OCI-LY7 (cell line): Measurements from ENCODE around the gene BTBD9. TPM values are rescaled to one million over a fixed set of nuclear protein-coding genes. Genes with fewer than 3 reads are reported as not detected.

Source experiments
- BruUV-seq: library from RNA; stranded (reverse); fragments of 400-500 nt; replicated peaks from 2 replicates; lab custom pipeline; 2021; lab: Mats Ljungman, UMichigan
- CTCF ChIA-PET: fragments of 300-600 bp; sonication (Branson Sonifier 250); formaldehyde crosslinking; loops from one replicate; lab custom pipeline; 2022; ENCODE audit warnings: antibody characterized with exemption; ENCODE audit not compliant: unreplicated experiment; lab: Charles Lee
- POLR2A ChIA-PET: fragments of 300-600 bp; sonication (Branson Sonifier 250); formaldehyde crosslinking; loops from one replicate; lab custom pipeline; 2022; ENCODE audit warnings: antibody characterized with exemption; lab: Charles Lee
- DNase-seq: peaks from one replicate; pipeline ENCODE4 v3.0.0-alpha.2; 2015; ENCODE audit warnings: low spot score
- H2AFZ ChIP-seq: fragments of 200-600 bp; sonication (generic), shearing (Covaris generic); 2 replicates; pipeline ENCODE4 v1.6.1; 2014; ENCODE audit warnings: mild to moderate bottlenecking, antibody characterized with exemption, low read length, moderate library complexity
- H3K27ac ChIP-seq: fragments of 200-600 bp; sonication (generic); 2 replicates; pipeline ENCODE4 v1.5.1; 2014; ENCODE audit warnings: mixed run types, low read depth, mild to moderate bottlenecking, moderate library complexity, low read length, inconsistent platforms; ENCODE audit not compliant: poor library complexity, severe bottlenecking
- H3K36me3 ChIP-seq: fragments of 200-600 bp; sonication (generic); 2 replicates; pipeline ENCODE4 v1.6.1; 2014; ENCODE audit warnings: mild to moderate bottlenecking, antibody characterized with exemption, low read length, moderate library complexity, mixed read lengths; ENCODE audit not compliant: insufficient read depth
- H3K4me1 ChIP-seq: fragments of 200-600 bp; sonication (generic); 2 replicates; pipeline ENCODE4 v1.5.1; 2014; ENCODE audit warnings: mild to moderate bottlenecking, low read length; ENCODE audit not compliant: insufficient read depth, poor library complexity, severe bottlenecking
- H3K4me2 ChIP-seq: fragments of 200-600 bp; sonication (generic); 2 replicates; pipeline ENCODE4 v1.6.1; 2014; ENCODE audit warnings: mild to moderate bottlenecking, low read length
- H3K4me3 ChIP-seq: fragments of 200-600 bp; sonication (generic); 2 replicates; pipeline ENCODE4 v1.5.1; 2014; ENCODE audit warnings: mild to moderate bottlenecking, low read depth, low read length; ENCODE audit not compliant: poor library complexity, severe bottlenecking
- H3K79me2 ChIP-seq: fragments of 200-600 bp; sonication (generic); 2 replicates; pipeline ENCODE4 v1.6.1; 2016; ENCODE audit warnings: low read depth, mild to moderate bottlenecking, low read length, moderate library complexity, mixed read lengths; ENCODE audit not compliant: insufficient read depth
- H3K9me2 ChIP-seq: fragments of 200-600 bp; sonication (generic); 2 replicates; pipeline ENCODE4 v1.6.1; 2016; ENCODE audit warnings: mild to moderate bottlenecking, low read length, mixed read lengths; ENCODE audit not compliant: insufficient read depth
- H3K9me3 ChIP-seq: fragments of 200-600 bp; sonication (generic); 2 replicates; pipeline ENCODE4 v1.6.1; 2014; ENCODE audit warnings: mild to moderate bottlenecking, mixed run types, low read length, mixed read lengths
- H4K20me1 ChIP-seq: fragments of 200-600 bp; sonication (generic); 2 replicates; pipeline ENCODE4 v1.6.1; 2014; ENCODE audit warnings: mild to moderate bottlenecking, antibody characterized with exemption, low read length, moderate library complexity, mixed read lengths; ENCODE audit not compliant: insufficient read depth
- EZH2phosphoT487 ChIP-seq: fragments of 200-600 bp; sonication (generic); IDR thresholded peaks from 2 replicates; pipeline ENCODE4 v1.6.1; 2018; ENCODE audit warnings: low read depth, borderline replicate concordance, mild to moderate bottlenecking, mixed run types, antibody characterized with exemption, low read length, moderate library complexity, mixed read lengths
- intact Hi-C: fragments of 100-400 bp; cut with micrococcal nuclease; formaldehyde crosslinking; loops from one replicate; pipeline ENCODE4 v1.10.0; 2022; ENCODE audit not compliant: unreplicated experiment
- total RNA-seq, 2 experiments: library from RNA; depleted of rRNA in 1 of 2; stranded (reverse); fragments of >200 nt in 1 of 2; shearing (Covaris generic) in 1 of 2; gene quantifications; 2 replicates each; pipeline ENCODE4 v1.2.3, GENCODE V29; 2014 to 2022
- TF ChIP-seq, protein P1 (sequence below): fragments of 200-600 bp; sonication (generic); conservative IDR thresholded peaks from 2 replicates; pipeline ENCODE4 v1.5.1; 2014; ENCODE audit warnings: mild to moderate bottlenecking, antibody characterized with exemption, low read length, moderate library complexity, mixed read lengths

The BTBD9 gene
- total RNA-seq, 2 experiments from 2014 or later = 5.9 to 7.3 TPM

DNA sequence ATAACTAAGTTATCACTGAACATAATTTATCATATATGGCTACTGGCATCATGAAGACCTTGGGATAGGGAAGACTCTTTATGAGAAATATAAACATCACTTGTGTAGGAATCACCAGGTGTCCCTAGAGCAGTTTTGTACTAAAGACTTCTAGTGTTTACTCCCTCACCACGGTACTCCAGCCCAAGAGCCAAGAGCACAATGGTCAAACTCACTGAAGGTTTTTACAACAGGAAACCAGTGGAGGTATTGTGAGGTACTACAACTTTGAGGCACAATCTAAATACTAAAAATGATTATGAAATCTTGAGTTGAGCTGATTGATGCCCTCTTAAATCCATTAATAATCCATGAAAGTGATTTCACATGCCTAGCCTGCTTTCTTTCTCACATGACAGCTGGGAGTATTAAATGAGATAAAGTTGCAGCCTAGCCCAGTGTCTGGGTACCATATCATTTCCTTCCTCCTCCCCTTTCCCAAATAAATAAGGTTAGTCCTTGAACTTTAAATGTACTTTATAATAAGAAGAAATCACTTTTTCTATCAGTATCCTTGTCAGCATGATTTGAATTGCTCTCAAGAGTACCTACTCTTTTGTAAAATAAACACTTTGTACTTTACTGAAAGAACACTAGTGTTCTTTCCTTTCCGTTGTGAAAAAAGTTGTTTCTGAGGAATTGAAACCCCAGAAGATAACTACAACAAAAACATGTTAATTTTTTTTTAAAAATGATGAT lies 36.7 kb upstream of the BTBD9 start:
- H2AFZ ChIP-seq = no peak overlapping the region
- ChIA-PET POLR2A (no interaction called here), CTCF (no interaction called here)
- H3K36me3 ChIP-seq = peaks cover 66% of the 10 kb centered on the region
- intact Hi-C loops = no loop called here
- H3K4me3 ChIP-seq = no peak overlapping the region
- H3K4me2 ChIP-seq = no peak overlapping the region
- H3K9me2 ChIP-seq = no peaks in the 10 kb centered on the region
- peaks cover 6% of the 10 kb centered on the region for H3K4me1 ChIP-seq
- TF ChIP-seq, protein P1, sequence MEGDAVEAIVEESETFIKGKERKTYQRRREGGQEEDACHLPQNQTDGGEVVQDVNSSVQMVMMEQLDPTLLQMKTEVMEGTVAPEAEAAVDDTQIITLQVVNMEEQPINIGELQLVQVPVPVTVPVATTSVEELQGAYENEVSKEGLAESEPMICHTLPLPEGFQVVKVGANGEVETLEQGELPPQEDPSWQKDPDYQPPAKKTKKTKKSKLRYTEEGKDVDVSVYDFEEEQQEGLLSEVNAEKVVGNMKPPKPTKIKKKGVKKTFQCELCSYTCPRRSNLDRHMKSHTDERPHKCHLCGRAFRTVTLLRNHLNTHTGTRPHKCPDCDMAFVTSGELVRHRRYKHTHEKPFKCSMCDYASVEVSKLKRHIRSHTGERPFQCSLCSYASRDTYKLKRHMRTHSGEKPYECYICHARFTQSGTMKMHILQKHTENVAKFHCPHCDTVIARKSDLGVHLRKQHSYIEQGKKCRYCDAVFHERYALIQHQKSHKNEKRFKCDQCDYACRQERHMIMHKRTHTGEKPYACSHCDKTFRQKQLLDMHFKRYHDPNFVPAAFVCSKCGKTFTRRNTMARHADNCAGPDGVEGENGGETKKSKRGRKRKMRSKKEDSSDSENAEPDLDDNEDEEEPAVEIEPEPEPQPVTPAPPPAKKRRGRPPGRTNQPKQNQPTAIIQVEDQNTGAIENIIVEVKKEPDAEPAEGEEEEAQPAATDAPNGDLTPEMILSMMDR = no peak
- no peak for TF ChIP-seq EZH2phosphoT487
- H3K79me2 ChIP-seq = no peaks in the 10 kb centered on the region
- no peak for DNase-seq
- H3K9me3 ChIP-seq = no peaks in the 10 kb centered on the region
- no peak overlapping the region for H3K27ac ChIP-seq
- H4K20me1 ChIP-seq = no peaks in the 10 kb centered on the region
- BruUV-seq = TSS peak; percentile 80

DNA sequence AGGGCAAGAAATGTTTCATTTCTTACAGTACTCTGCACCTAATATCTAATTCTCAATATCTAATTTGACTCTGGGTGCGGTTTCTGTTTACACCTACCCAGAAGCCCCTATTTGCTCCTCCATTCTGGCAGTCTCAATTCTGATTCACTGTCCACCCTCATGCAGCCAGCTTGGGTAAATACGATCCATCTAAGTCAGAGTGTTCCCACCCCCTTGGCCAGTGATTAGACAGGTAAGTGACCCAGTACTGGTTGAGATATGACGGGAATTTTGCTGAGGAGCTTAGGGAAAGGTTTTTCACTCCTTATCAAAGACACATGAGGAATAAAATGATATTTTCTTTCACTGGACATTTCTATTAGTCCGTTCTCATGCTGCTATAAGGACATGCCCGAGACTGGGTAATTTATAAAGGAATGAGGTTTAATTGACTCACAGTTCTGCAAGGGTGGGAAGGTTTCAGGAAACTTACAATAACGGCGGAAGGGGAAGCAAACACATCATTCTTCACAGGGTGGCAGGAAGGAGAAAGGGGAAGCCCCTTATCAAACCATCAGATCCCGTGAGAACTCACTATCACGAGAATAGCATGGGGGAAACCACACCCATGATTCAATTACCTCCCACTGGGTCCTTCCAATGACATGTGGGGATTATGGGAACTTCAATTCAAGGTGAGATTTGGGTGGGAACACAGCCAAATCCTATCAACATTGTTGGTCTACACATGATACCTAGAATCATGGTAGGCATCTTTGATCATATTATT lies 33.9 kb upstream of the BTBD9 start:
- Histone ChIP-seq H3K27ac (no peak overlapping the region), H3K9me3 (no peaks in the 10 kb centered on the region), H4K20me1 (no peaks in the 10 kb centered on the region), H3K4me3 (no peak overlapping the region), H3K4me1 (peaks cover 6% of the 10 kb centered on the region), H2AFZ (no peak overlapping the region), H3K79me2 (no peaks in the 10 kb centered on the region), H3K9me2 (no peaks in the 10 kb centered on the region), H3K36me3 (peaks cover 43% of the 10 kb centered on the region), H3K4me2 (no peak overlapping the region)
- TF ChIP-seq, protein P1 = no peak
- no peak for TF ChIP-seq EZH2phosphoT487
- POLR2A ChIA-PET = no interaction called here
- CTCF ChIA-PET = no interaction called here
- DNase-seq = no peak
- intact Hi-C loops = loop anchor here (2.0 kb wide), 1 partner anchor 183 kb away; no protein-coding TSS in a partner anchor
- BruUV-seq = no TSS peak
